Ovary (tissue), 9 donors: Measurements from ENCODE around the gene CEPT1. TPM values are rescaled to one million over a fixed set of nuclear protein-coding genes. Genes with fewer than 3 reads are reported as not detected.

Source experiments
- DNase-seq, 5 donors: peaks; one replicate each; pipeline ENCODE4 v3.0.0-alpha.2; 2019 to 2020
- H3K27ac ChIP-seq, 2 donors: fragments of 200-600 bp; one replicate each; pipeline versions ENCODE4 v1.5.1 to v1.8.0; 2019 to 2022
- H3K27me3 ChIP-seq: fragments of 200-600 bp; one replicate; pipeline ENCODE4 v1.8.0; 2022
- H3K36me3 ChIP-seq: fragments of 200-600 bp; sonication (generic); one replicate; pipeline ENCODE4 v1.5.1; 2019
- H3K4me1 ChIP-seq: one replicate; pipeline ENCODE4 v1.8.1; 2013; ENCODE audit warnings: mild to moderate bottlenecking, moderate library complexity; ENCODE audit not compliant: insufficient read depth
- H3K4me3 ChIP-seq: fragments of 200-600 bp; sonication (generic); one replicate; pipeline ENCODE4 v1.5.1; 2017
- H3K9me3 ChIP-seq, 2 donors: fragments of 200-600 bp in 1 of 2; sonication (generic) in 1 of 2; one replicate each; pipeline versions ENCODE4 v1.5.1 to v1.8.1; 2013 to 2019; ENCODE audit warnings: mild to moderate bottlenecking in 1 of 2, moderate library complexity in 1 of 2
- CTCF ChIP-seq, 3 donors: fragments of 450-650 bp in 2 of 3; fragments of 200-600 bp in 1 of 3; IDR thresholded peaks; one replicate each; pipeline versions ENCODE4 v1.5.1 to v1.8.0; 2016 to 2022; ENCODE audit warnings: antibody characterized with exemption in 3 of 3, mild to moderate bottlenecking in 1 of 3
- EP300 ChIP-seq: sonication (generic); formaldehyde crosslinking; IDR thresholded peaks from one replicate; pipeline ENCODE4 v1.6.1; 2017; ENCODE audit warnings: antibody characterized with exemption
- POLR2A ChIP-seq: fragments of 450-650 bp; IDR thresholded peaks from one replicate; pipeline ENCODE4 v1.6.1; 2017; ENCODE audit warnings: antibody characterized with exemption, mild to moderate bottlenecking, moderate library complexity
- WGBS, 3 donors: extraction: QIAGEN DNeasy Blood & Tissue Kit in 1 of 3; methylation state at CpG; one replicate each; pipeline versions ENCODE4 v1.1.5 to v1.1.7; 2013 to 2017; 5-methylcytosine and 5-hydroxymethylcytosine counted together
- intact Hi-C, 4 donors: fragments of 100-400 bp; cut with DNase I; formaldehyde crosslinking; loops; one replicate each; pipeline versions ENCODE4 v1.11.0 to v1.15.1; 2022 to 2023
- polyA plus RNA-seq, 2 donors: library from polyadenylated mRNA; stranded (reverse); fragments of 200-250 nt in 1 of 2; fragments of 350-450 nt in 1 of 2; fragmentation: Illumina TruSeq in 1 of 2; extraction: RNeasy Lipid Tissue Mini Kit (QIAGEN cat#74804) in 1 of 2; gene quantifications; one replicate each; pipeline ENCODE4 v1.2.3, GENCODE V29; 2013 to 2014
- total RNA-seq, 7 donors: library from RNA; depleted of rRNA in 2 of 7; stranded (reverse); fragments of >200 nt in 2 of 7; fragmentation: NEBNext Ultra II Directional in 3 of 7; extraction: Animal tissue kit (Norgen Biotek cat#: 25700) in 3 of 7; gene quantifications; one replicate each; pipeline versions ENCODE4 v1.1.0 to v1.2.4, GENCODE V29; 2016 to 2023
- donor health status: DM: no; HTN: no; CAD: no; lungs with moderate emphysema.
- donor health status: DM: no; HTN: no; CAD: no.
- donor health status: Bipolar disorder and iron deficiency.
- donor health status: DM: yes; HTN: yes; CAD: no.
- donor health status: DM: no; HTN: no; CAD: no.
- donor health status: DM: yes; HTN: yes; CAD: no.

Gene CEPT1
- total and polyA plus RNA-seq, 9 donors = 16.4 to 40.3 (median 32.4) TPM

- H3K27ac ChIP-seq = no peak overlapping the region
- WGBS, 3 donors = 65 to 71% (median 69%) methylated on average over 9 of the region's 9 CpGs
These were observed 65.1 kb downstream of the CEPT1 start for GRCh38 chr1:111204983-111205713.

GRCh38 chr1:111205714-111206050 lies 65.7 kb downstream of the CEPT1 start:
- H3K4me3 ChIP-seq = no peak overlapping the region
- no peak overlapping the region for H3K27ac ChIP-seq
- H3K27me3 ChIP-seq = no peaks in the 10 kb centered on the region
- H3K9me3 ChIP-seq = no peaks in the 10 kb centered on the region
- H3K36me3 ChIP-seq = no peaks in the 10 kb centered on the region
- TF ChIP-seq EP300 (no peak), CTCF (IDR thresholded peaks at IDR 0.05) (no peak), POLR2A (no peak)
- H3K4me1 ChIP-seq = no peaks in the 10 kb centered on the region
- 31 to 53% (median 50%) methylated on average over 2 of the region's 2 CpGs for WGBS, 3 donors
- DNase-seq = no peak
- intact Hi-C loops = no loop called here

More at GRCh38 chr1:111204983-111205713, 65.1 kb downstream of the CEPT1 start:
- no peak for TF ChIP-seq EP300
- no peak for TF ChIP-seq CTCF (IDR thresholded peaks at IDR 0.05)
- TF ChIP-seq POLR2A = no peak
- DNase-seq = no peak
- no peaks in the 10 kb centered on the region for H3K27me3 ChIP-seq
- no peaks in the 10 kb centered on the region for H3K9me3 ChIP-seq
- no peaks in the 10 kb centered on the region for H3K36me3 ChIP-seq
- H3K4me3 ChIP-seq = no peak overlapping the region
- no peaks in the 10 kb centered on the region for H3K4me1 ChIP-seq
- intact Hi-C loops = no loop called here

GRCh38 chr1:111208921-111209320 lies 68.9 kb downstream of the CEPT1 start:
- Histone ChIP-seq H3K9me3 (no peaks in the 10 kb centered on the region), H3K27ac (no peak overlapping the region), H3K27me3 (no peaks in the 10 kb centered on the region), H3K4me3 (no peak overlapping the region), H3K36me3 (no peaks in the 10 kb centered on the region), H3K4me1 (no peaks in the 10 kb centered on the region)
- intact Hi-C loops = no loop called here
- TF ChIP-seq POLR2A (no peak), EP300 (no peak), CTCF (IDR thresholded peaks at IDR 0.05) (no peak)
- WGBS, 3 donors = 50 to 68% (median 54%) methylated on average over 1 of the region's 1 CpG
- DNase-seq = no peak

GRCh38 chr1:111209622-111210021 lies 69.6 kb downstream of the CEPT1 start:
- TF ChIP-seq EP300 = no peak
- TF ChIP-seq CTCF (IDR thresholded peaks at IDR 0.05) = no peak
- TF ChIP-seq POLR2A = no peak
- Histone ChIP-seq H3K4me1 (no peaks in the 10 kb centered on the region), H3K9me3 (no peaks in the 10 kb centered on the region), H3K36me3 (no peaks in the 10 kb centered on the region), H3K27me3 (no peaks in the 10 kb centered on the region), H3K4me3 (no peak overlapping the region), H3K27ac (no peak overlapping the region)
- intact Hi-C loops = no loop called here
- WGBS, 3 donors = 77 to 84% (median 82%) methylated on average over 4 of the region's 4 CpGs
- no peak for DNase-seq
